Loucy (cell line): Measurements from ENCODE around the gene ARHGEF9.

ENCODE experiments used
- CTCF ChIP-seq: fragments of 200-600 bp; sonication (generic); conservative IDR thresholded peaks from 2 replicates; pipeline ENCODE4 v1.5.1; 2014; ENCODE audit warnings: mild to moderate bottlenecking, antibody characterized with exemption, low read length
- EZH2phosphoT487 ChIP-seq: fragments of 200-600 bp; IDR thresholded peaks from 2 replicates; pipeline ENCODE4 v1.6.1; 2018; ENCODE audit warnings: antibody characterized with exemption, mild to moderate bottlenecking, moderate library complexity, borderline replicate concordance

- TF ChIP-seq CTCF (no peak), EZH2phosphoT487 (no peak)
These were observed 120.9 kb downstream of the ARHGEF9 start for GRCh38 chrX:63664083-63664482.
